GM18868 (cell line): ENCODE data around the gene GPBAR1.

Experiments used
- ATAC-seq: cut with Tn5 transposase; IDR thresholded peaks from one replicate; pipeline ENCODE4 v1.9.1; 2021; ENCODE audit warnings: mild to moderate bottlenecking, moderate library complexity; ENCODE audit not compliant: unreplicated experiment

GPBAR1 gene

DNA sequence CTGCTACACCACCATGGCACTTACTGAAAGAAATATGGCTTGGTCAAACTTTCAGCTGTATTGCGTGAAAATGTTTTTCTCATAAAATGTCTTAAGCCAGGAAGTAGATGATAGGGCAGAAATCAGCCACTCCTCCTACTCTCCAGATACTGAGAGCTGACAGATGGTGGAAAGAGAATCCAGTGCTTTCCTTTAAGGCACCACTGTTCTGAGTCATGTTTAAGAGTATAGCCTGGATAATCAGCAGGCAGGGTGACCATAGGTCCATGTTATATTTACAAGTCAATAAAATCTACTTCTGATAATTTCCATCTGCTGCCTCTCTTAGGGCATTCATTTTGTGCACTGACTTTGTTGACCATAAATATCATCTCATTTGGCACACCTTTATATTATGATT lies 21.9 kb upstream of the GPBAR1 start:
- no peak for ATAC-seq

DNA sequence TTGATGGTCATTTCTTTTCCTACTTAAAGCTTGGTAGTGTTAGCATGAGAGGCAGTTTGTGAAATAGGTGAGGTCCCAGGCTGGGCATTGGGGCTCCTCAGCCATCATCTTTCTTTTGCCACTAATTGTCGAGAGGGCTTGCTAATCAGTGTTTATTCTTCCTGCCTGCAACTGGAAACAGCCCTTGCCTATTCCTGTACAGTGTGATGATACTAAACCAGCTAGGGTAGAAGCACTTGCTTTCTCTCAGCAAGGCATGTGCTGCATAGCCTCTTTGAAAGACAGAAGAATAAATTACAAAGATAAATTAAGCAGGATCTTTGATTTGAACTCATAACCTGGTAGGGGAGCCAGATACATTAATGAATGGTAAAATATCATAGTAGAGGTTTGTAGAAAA lies 16.6 kb upstream of the GPBAR1 start:
- no peak for ATAC-seq

DNA sequence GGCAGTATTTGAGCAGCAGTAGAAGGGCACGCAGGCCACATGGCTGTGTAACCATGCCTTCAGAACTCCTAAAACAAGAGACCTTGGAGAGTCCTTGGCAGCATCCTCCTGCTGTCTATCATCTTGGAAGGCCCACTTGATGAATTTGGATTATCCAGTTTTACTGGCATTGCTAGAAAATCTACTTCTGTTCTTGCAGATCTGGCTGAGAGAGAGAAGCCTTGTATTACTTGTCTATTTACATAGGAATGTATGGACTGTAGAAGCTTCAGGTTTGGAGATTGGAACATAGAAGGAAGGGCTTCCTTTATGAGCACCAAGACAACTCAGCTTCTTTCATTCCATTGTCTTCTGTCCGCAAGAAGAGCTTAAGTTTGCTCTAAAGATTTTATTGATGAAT lies 16.1 kb upstream of the GPBAR1 start:
- no peak for ATAC-seq

DNA sequence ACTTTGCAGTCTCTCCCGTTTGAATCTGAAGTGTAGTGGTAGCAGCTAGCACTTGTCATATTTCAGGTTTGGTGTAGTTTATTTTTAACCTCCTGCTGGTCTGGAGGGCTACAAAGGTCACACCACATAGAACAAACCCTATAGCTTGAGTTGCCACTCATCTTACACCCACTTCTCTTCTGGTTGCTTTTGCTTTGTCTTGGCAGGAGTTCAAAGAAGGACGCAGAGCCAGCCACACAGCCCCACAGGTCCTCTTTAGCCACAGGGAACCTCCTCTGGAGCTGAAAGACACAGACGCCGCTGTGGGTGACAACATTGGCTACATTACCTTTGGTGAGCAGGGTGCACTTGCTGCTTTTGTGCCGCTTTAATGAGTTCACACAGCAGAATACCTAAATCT lies 15.6 kb upstream of the GPBAR1 start:
- no peak for ATAC-seq

DNA sequence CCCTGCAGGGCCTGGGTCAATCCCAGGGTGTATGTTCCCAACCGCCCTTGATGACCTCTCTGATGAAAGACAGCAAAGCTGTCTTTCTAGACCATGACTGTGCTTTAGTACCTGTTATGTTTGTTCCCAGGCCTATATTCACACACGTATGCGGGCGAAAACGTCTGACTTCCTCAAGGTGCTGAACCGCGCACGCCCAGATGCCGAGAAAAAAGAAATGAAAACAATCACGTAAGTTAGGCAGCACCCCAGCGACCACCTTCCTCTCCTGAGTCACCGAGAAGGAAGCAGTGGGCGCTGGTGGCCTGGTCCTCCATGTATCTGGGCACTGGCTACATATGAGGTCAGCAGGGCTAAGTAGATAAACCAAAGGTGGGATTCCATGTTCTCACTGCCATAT lies 11.1 kb upstream of the GPBAR1 start:
- ATAC-seq = no peak

DNA sequence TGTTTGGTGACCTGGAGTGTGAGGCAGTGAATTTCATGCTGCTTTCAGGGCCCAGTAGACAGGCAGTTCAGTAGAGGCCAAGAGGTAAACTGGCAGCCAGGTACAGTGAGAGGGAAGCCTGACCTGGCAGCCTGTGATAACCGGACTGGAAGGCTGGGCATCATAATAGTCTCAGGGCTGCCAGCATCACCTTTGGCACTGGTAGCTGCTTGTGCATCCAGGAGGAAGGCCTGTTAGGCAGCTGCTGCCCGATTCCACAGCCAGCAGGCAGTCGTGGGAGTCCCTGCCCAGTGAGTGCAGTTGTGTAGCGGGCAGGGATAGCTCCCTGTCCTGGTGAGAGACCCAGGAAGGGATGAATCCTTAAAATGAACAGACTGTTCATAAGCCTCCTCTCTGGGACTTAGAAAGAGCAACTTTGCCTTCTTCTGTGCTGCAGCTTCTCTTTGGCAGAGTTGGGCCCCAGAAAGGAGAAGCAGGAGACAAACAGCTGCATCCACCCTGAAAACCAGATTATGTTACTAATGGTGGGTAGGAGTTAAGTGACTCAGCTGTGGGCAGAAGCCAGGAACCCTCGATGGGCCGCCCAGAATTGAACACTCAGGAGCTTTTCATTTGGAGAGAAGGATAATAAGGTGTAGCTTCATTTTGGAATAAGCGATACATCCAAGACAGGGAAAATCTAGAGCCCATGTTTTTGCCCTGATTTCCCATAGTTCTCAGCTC lies 8.1 kb upstream of the GPBAR1 start:
- no peak for ATAC-seq

DNA sequence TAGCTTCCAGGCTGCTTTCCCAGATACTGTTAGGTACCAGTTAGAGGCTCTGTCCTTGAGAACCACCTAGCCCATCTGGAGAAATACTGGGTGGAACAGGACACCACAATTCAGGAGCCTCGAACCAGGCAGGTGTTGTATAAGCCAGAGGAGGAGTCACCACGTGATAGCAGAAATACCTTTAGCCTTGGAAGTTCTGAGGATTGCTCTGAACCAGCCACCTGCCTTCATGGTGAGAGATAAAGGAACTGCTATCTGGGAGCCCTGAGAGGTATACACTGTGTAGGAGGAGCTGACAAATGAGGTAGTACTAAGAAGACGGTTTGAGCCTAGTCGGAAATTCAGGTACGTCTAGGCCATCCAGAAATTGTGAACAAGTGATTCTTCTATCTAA lies 7.6 kb upstream of the GPBAR1 start:
- ATAC-seq = no peak

DNA sequence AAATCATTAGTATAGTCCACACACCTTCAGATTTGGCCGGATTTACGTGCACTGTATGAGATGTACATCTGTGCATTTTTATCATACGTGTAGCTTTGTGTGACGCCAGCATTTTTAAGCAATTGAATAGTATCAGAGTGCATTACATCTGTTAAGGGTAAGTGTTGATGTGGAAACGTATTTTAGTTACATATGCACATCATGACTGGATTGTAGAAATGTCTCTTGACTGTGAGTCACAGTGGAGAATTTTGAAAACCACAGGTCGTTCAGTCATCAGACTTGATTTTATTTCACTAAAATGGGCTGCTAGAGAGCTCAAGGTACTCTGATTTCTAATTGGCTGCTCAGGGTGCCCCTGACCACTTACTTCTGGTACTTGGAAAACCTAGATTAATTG lies 5.4 kb upstream of the GPBAR1 start:
- no peak for ATAC-seq

DNA sequence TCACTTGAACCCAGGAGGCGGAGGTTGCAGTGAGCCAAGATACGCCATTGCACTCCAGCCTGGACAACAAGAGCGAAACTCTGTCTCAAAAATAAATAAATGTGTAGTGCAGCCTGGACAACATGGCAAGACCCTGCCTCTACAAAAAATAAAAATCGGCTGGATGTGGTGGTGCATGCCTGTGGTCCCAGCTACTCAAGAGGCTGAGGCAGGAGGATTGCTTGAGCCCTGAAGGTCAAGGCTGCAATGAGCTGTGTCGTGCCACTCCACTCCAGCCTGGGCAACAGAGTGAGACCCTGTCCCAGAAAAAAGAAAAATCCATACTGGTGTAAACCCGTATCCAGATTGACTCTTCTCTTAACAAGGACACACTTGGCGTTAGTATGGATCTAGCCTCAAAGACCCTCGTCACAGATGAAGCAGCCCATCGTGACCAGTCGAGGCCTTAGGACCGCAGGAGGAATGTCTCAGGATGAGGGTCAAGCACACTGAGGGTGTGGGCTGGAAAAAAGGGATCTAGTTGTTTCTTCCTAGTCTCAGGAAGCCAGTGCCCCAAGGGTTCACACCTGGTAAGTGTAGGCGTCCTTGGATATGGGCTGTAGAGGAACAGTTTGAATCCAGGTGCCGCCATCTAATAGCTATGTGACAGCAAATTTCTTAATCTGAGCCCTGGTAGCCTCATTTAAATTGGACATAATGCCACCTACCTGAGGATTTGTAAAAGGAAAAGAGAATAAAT lies 4.0 kb upstream of the GPBAR1 start:
- ATAC-seq = no peak

DNA sequence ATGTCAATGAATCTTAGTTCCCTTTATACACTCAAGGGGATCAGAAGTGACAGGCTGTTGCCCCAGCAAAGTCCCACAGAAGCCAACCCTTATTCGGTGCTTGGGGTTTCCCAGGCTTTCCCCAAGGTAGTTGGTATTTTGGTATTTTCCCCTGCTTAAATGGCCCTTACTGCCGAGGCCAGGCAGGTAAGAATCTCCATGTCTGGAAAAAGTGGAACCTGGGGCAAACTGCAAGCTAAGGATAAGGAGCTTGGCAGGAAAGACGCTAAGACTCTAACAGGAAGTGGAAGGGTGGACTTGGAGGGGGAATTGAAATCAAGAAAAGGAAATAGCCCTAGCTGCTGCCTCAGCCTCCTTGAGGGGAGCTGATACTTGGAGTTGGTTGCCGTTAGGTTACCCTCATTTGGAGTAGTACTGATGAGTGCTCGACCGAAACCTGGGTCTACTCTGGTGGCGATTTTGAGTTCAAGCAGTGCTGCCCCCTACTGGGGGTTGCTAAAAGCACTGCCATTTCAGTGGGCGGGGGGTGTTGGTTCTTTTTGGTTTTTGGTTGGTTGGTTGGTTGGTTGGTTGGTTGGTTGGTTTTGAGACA lies 3.3 kb upstream of the GPBAR1 start:
- peak; percentile 81 for ATAC-seq

DNA sequence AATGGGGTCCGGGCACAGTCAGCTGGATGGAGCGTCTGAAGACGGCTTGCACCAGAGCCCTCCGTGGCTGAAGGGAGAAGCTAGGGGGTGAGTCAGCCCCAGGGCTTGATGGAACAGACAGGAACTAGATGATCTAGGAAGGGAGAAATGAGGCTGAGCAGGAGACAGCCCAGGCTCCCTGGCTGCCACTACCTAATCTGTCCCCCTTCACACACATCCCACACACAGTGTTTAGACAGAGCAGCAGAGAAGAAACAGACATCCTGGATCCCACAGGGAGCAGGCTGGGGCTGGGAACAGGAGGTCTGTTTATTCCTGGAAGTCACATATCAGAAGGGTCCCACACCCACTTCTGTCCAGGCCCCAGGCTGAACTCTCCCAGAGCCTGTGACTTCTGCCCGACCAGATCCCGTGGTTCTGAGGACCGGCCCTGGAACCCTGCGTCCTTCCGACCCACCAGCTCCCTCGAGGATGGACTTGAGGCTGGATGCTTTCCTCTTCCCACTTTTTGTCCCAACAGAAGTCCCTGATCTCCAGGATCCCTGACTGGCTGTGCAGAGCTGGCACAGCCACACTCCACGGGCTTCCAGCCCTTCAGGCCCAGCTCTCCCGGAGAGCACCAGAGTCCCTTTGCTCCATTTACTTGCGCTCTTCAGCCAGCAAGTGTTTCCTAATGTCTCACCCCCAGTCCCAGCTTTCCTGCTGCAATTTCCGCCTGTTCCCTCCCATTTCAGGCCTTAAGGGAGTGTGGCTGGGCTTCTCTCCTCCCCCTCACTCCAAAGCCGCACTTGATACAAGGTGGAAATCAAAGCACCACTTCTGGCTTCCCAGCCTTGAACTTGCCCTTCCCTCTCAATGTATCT lies 1.5 kb upstream of the GPBAR1 start:
- no peak for ATAC-seq

DNA sequence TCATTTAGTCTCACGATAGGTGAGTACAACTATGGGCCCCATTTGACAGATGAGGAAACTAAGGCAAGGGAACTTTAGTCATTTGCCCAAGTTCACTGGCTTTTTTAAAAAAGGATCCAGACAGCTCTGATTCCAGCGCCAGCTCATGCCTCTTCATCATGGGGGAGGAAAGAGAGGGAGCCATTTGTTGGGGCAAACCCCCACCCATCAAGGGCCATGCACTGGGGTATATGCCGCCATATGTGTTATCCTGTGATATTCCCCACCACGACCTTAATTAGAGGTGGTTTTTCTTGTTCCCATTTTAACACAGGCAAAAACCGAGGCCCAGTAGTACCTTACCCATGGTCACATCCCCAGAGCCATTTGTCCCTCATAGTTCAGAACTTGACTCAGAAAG lies 649 bp upstream of the GPBAR1 start:
- no peak for ATAC-seq

DNA sequence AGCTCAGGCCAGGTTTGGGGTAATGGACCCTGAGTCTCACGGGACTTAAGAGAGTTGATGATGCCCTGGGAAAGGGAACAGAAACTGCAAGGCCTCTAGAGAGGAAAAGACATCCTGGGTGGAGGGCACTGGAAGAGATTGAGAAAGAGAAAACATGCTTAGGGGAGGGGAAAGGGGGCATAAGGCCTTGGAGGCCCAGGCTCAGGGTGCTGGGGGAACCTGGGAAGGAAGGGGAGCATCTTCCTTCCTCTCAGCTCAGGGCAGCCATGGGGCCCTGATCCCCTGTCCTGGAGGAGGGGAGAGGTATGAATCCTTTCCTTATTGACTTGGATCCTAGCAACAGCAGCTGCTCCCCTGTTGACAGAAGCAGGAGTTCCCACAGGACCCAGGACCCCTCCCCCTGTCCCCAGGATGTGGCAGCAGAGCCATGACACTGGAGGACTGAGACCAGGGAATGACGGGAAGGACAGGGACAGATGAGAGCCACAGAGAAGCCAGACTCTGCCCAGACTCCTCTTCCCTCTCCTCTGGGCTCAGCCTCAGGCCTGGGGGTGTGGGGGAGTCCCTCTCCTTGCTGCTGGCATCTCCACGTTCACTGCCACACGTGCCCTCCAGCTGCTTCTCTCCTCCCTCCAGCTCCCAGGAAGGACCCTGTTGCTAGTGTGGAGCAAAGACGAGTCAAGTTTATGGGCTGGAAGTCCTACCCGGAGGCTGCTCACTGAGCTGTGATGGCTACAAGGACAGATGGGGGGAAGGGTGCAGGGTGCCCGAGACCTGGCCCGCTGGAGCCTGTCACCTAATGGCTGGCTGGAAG lies 815 bp downstream of the GPBAR1 start:
- ATAC-seq = no peak

DNA sequence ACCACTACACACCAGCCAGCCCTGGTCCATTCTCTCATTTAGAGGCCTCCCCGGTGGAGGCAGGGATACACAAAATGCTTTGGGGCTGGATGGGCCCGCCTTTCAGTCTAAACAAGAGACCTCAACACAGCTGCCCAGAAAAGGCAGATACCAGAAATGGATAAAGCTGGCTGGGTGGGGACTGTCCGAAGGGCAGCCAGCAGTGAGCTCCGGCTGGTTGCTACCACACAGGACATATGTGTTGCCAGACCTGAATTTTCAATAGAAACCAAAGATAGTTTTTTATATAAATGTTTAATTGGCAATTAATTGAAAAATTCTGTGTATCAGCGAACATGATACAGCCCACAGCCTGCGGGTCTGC lies 1.4 kb downstream of the GPBAR1 start:
- no peak for ATAC-seq

DNA sequence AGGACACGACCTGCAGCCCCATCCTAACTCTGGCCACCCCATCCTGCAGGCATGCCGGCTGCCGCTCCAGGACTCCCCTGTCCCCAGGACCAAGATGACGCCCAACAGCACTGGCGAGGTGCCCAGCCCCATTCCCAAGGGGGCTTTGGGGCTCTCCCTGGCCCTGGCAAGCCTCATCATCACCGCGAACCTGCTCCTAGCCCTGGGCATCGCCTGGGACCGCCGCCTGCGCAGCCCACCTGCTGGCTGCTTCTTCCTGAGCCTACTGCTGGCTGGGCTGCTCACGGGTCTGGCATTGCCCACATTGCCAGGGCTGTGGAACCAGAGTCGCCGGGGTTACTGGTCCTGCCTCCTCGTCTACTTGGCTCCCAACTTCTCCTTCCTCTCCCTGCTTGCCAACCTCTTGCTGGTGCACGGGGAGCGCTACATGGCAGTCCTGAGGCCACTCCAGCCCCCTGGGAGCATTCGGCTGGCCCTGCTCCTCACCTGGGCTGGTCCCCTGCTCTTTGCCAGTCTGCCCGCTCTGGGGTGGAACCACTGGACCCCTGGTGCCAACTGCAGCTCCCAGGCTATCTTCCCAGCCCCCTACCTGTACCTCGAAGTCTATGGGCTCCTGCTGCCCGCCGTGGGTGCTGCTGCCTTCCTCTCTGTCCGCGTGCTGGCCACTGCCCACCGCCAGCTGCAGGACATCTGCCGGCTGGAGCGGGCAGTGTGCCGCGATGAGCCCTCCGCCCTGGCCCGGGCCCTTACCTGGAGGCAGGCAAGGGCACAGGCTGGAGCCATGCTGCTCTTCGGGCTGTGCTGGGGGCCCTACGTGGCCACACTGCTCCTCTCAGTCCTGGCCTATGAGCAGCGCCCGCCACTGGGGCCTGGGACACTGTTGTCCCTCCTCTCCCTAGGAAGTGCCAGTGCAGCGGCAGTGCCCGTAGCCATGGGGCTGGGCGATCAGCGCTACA lies 2.1 kb downstream of the GPBAR1 start:
- ATAC-seq = no peak

DNA sequence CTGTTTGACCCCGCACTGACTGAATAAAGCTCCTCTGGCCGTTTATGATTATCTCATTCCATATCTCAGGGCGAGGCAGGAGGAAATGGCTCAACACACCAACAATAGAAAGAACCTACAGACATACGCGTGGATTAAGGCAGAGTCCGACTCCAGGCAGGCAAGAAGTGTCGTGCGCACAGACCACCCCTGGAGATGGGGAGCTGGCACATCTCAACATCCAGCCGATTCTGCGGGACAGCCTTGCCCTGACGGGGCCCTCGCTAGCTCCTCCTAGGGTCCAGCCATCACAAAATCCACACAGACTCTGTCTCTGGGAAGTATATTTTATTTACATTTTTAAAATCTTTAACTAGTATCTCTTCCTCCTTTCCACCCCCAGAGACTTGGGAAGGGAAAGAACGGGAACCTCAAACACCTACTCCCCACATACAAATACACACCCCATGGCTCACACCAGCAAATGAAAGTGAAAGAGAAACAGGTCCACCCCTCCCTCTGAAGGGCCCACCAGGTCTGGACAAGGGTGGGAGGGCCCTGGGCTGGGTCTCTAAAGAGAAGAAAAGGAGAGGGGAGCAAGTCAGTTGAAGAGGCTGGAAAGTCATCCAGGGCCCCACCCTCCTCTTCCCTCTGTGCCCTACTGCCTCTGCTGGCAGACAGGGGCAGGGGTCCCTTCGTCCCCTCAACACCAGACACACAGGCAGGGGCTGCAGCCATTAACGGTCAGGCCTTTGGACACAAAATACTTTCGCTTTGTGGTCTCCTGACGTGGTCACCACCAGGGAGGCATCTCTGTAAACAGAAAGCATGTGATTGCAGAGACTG lies 3.2 kb downstream of the GPBAR1 start:
- ATAC-seq = no peak

DNA sequence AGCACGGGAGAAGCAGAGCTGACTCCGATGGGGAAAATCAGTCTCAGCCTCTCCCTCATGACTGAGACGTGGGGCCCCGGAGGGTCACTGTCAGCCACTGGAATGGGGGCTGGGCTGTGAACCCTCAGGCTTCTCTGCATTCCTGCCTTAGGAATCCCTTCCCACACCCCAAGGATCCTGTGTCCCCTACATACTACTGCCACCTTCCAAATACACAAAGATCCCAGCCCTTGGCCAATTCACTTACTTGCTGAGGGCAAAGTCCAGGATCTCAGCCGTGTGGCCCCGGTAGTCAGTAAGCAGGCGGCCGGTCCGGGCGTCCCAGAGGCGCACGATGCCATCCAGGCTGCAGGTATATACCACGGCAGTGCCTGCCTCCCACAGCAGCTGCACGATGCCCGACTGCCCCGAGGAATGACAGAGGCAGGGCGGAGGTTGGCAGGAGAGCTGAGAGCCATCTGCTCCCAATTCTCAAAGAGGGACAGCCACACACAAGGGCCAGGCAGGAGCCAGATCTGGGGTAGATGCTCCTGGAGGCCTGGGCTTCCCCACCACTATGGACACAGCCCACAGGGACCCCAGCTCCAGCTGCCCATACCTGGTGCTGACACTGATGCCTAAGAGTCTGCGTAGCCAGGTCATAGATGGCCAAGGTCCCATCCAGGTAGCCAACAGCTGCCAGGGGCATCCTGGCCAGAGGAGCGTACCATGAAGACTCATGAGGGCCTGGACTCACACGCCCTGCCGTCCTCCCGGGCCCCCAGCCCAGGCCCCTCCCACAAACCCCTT lies 4.2 kb downstream of the GPBAR1 start:
- ATAC-seq = no peak

DNA sequence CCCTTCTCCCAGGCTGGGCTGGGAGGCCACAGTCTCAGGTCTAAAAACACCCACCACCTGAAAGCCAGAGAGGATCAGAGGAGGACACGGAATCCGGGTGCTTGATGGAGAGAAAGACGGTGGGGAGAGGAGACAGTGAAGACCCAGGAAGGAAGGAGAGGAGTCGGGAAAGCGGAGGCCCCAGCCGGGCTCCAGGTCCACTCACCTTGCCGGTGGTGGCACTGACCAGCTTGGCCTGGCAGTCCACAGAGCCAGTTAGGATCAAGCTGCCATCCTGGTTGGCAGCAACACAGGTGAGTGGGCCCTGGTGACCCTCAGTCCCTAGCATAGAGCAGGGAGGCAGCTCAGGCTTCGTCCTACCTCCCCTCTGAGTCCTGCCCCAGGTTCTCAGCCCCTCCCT lies 4.8 kb downstream of the GPBAR1 start:
- ATAC-seq = no peak
